Measurements from ENCODE around the gene RUNX3. TPM values are rescaled to one million over a fixed set of nuclear protein-coding genes. Genes with fewer than 3 reads are reported as not detected.

Gene RUNX3
- total RNA-seq, 4 donors from 2014 or later, result 0.26 to 1.7 (median 1.6) TPM; not detected in 1

GRCh38 chr1:24878775-24879742, 51.0 kb downstream of the RUNX3 start:
- Histone ChIP-seq H3K9me3 (peaks cover 0 to 3% of the 10 kb centered on the region in 2 donors), H3K27ac (no peak overlapping the region), H3K36me3 (no peaks in the 10 kb centered on the region), H3K27me3 (no peaks in the 10 kb centered on the region), H3K4me1 (no peaks in the 10 kb centered on the region), H3K4me3 (no peak overlapping the region)
- no peak for DNase-seq
- intact Hi-C loops (cut with DNase I; ENCODE audit: low total_unique reads), result no loop called here
- TF ChIP-seq POLR2A (IDR thresholded peaks at IDR 0.05) (no peak), CTCF (IDR thresholded peaks at IDR 0.05) (no peak)

GRCh38 chr1:24878045-24878444, 52.0 kb downstream of the RUNX3 start:
- DNase-seq, result no peak
- intact Hi-C loops (cut with DNase I; ENCODE audit: low total_unique reads), result no loop called here
- Histone ChIP-seq H3K4me1 (no peaks in the 10 kb centered on the region), H3K4me3 (no peak overlapping the region), H3K27ac (no peak overlapping the region), H3K27me3 (no peaks in the 10 kb centered on the region), H3K9me3 (peaks cover 0 to 3% of the 10 kb centered on the region in 2 donors), H3K36me3 (no peaks in the 10 kb centered on the region)
- TF ChIP-seq POLR2A (IDR thresholded peaks at IDR 0.05) (no peak), CTCF (IDR thresholded peaks at IDR 0.05) (no peak)

- TF ChIP-seq CTCF (IDR thresholded peaks at IDR 0.05), result no peak
- no peak for TF ChIP-seq POLR2A (IDR thresholded peaks at IDR 0.05)
- Histone ChIP-seq H3K9me3 (no peaks in the 10 kb centered on the region), H3K27me3 (no peaks in the 10 kb centered on the region), H3K27ac (no peak overlapping the region), H3K4me1 (no peaks in the 10 kb centered on the region), H3K36me3 (no peaks in the 10 kb centered on the region), H3K4me3 (no peak overlapping the region)
- intact Hi-C loops (cut with DNase I; ENCODE audit: low total_unique reads), result no loop called here
- DNase-seq, result no peak
These were observed 54.0 kb downstream of the RUNX3 start for GRCh38 chr1:24875991-24876506.

- no peak overlapping the region for H3K4me3 ChIP-seq
- no peak overlapping the region for H3K27ac ChIP-seq
- DNase-seq, result no peak
- H3K4me1 ChIP-seq, result no peaks in the 10 kb centered on the region
- H3K36me3 ChIP-seq, result no peaks in the 10 kb centered on the region
- intact Hi-C loops (cut with DNase I; ENCODE audit: low total_unique reads), result no loop called here
- H3K27me3 ChIP-seq, result no peaks in the 10 kb centered on the region
- TF ChIP-seq CTCF (IDR thresholded peaks at IDR 0.05), result no peak
- no peak for TF ChIP-seq POLR2A (IDR thresholded peaks at IDR 0.05)
- H3K9me3 ChIP-seq, result no peaks in the 10 kb centered on the region
These were observed 54.8 kb downstream of the RUNX3 start for GRCh38 chr1:24875257-24875656.

GRCh38 chr1:24874611-24875234, 55.4 kb downstream of the RUNX3 start:
- Histone ChIP-seq H3K4me3 (no peak overlapping the region), H3K27me3 (no peaks in the 10 kb centered on the region), H3K27ac (no peak overlapping the region), H3K4me1 (no peaks in the 10 kb centered on the region), H3K9me3 (no peaks in the 10 kb centered on the region), H3K36me3 (no peaks in the 10 kb centered on the region)
- no peak for DNase-seq
- intact Hi-C loops (cut with DNase I; ENCODE audit: low total_unique reads), result no loop called here
- TF ChIP-seq CTCF (IDR thresholded peaks at IDR 0.05) (no peak), POLR2A (IDR thresholded peaks at IDR 0.05) (no peak)

Measured in uterus (tissue), 4 donors.